Measurements from ENCODE around the gene ZNF415. TPM values are rescaled to one million over a fixed set of nuclear protein-coding genes. Genes with fewer than 3 reads are reported as not detected.

Gene ZNF415
- total and polyA plus RNA-seq, 9 of the 15 experiments (the other 6 are each of a cell fraction or from before 2014, with no cell fraction given): 0.06 to 0.82 (median 0.14) TPM; not detected in 2

GRCh38 chr19:53109527-53109926 is 23.2 kb downstream of the ZNF415 start (continued):
- TF ChIP-seq MEIS2 (IDR thresholded peaks at IDR 0.05; ENCODE audit: partially characterized antibody) (no peak), TRIM24 (IDR thresholded peaks at IDR 0.05) (peak in 1 of 2 experiments; percentile 53; a peak in 2 of 4 replicates), CEBPG (CRISPR knock-in tag; IDR thresholded peaks at IDR 0.05) (no peak), CEBPG (tag; conservative IDR thresholded peaks at IDR 0.05 in 1 of 2, IDR thresholded peaks at IDR 0.05 in 1 of 2) (peak in 1 of 2 experiments; percentile 60; a peak in 2 of 4 replicates), ZNF668 (CRISPR knock-in tag; IDR thresholded peaks at IDR 0.05) (no peak), STAT6 (CRISPR knock-in tag; IDR thresholded peaks at IDR 0.05) (no peak), CTCF (IDR thresholded peaks at IDR 0.05 in 2 of 3, conservative IDR thresholded peaks at IDR 0.05 in 1 of 3; ENCODE audit: insufficient read depth in 2 of 3, low read depth in 1 of 3, low read length in 3 of 3) (no peak), ARID3B (CRISPR knock-in tag; IDR thresholded peaks at IDR 0.05; ENCODE audit: borderline replicate concordance) (no peak), ZNF232 (CRISPR knock-in tag; IDR thresholded peaks at IDR 0.05) (no peak)

Measured in K562 (cell line).